Lower leg skin (tissue), 4 donors: ENCODE measurements around the gene TMEM272. TPM values are rescaled to one million over a fixed set of nuclear protein-coding genes. Genes with fewer than 3 reads are reported as not detected.

ENCODE experiments used
- DNase-seq, 2 donors: peaks; one replicate each; pipeline ENCODE4 v3.0.0-alpha.2; 2019; ENCODE audit warnings: low spot score in 2 of 2
- H3K4me3 ChIP-seq: fragments of 200-600 bp; sonication (generic); 2 replicates; pipeline ENCODE4 v1.5.1; 2017; ENCODE audit warnings: mild to moderate bottlenecking, low read depth; ENCODE audit not compliant: poor library complexity, severe bottlenecking
- POLR2A ChIP-seq, 2 donors: fragments of 450-650 bp; IDR thresholded peaks; one replicate each; pipeline ENCODE4 v1.6.1; 2016 to 2017; ENCODE audit warnings: antibody characterized with exemption in 2 of 2, mild to moderate bottlenecking in 1 of 2, moderate library complexity in 1 of 2
- WGBS, 2 donors: methylation state at CpG; one replicate each; pipeline ENCODE4 v1.1.5; 2018; 5-methylcytosine and 5-hydroxymethylcytosine counted together
- intact Hi-C: fragments of 100-400 bp; cut with DNase I; formaldehyde crosslinking; loops from one replicate; pipeline ENCODE4 v1.15.0; 2023; ENCODE audit warnings: low total_unique reads
- total RNA-seq, 4 donors: library from RNA; depleted of rRNA; stranded (reverse); fragments of >200 nt; gene quantifications; one replicate each; pipeline ENCODE4 v1.1.0, GENCODE V29; 2016
- TF ChIP-seq, protein P1 (sequence below), 3 donors: fragments of 450-650 bp; IDR thresholded peaks; one replicate each; pipeline ENCODE4 v1.5.1; 2016; ENCODE audit warnings: antibody characterized with exemption in 3 of 3, mild to moderate bottlenecking in 3 of 3, moderate library complexity in 2 of 3

TMEM272 gene
- total RNA-seq, 4 donors from 2014 or later, result 0.32 TPM; not detected in 3

GRCh38 chr13:51800486-51800885 lies 44.5 kb downstream of the TMEM272 start:
- intact Hi-C loops, result no loop called here
- 76 to 78% methylated on average over 5 of the region's 5 CpGs for WGBS, 2 donors
- DNase-seq, result no peak
- no peak overlapping the region for H3K4me3 ChIP-seq
- no peak for TF ChIP-seq POLR2A (IDR thresholded peaks at IDR 0.05)
- TF ChIP-seq, protein P1, sequence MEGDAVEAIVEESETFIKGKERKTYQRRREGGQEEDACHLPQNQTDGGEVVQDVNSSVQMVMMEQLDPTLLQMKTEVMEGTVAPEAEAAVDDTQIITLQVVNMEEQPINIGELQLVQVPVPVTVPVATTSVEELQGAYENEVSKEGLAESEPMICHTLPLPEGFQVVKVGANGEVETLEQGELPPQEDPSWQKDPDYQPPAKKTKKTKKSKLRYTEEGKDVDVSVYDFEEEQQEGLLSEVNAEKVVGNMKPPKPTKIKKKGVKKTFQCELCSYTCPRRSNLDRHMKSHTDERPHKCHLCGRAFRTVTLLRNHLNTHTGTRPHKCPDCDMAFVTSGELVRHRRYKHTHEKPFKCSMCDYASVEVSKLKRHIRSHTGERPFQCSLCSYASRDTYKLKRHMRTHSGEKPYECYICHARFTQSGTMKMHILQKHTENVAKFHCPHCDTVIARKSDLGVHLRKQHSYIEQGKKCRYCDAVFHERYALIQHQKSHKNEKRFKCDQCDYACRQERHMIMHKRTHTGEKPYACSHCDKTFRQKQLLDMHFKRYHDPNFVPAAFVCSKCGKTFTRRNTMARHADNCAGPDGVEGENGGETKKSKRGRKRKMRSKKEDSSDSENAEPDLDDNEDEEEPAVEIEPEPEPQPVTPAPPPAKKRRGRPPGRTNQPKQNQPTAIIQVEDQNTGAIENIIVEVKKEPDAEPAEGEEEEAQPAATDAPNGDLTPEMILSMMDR (IDR thresholded peaks at IDR 0.05), result no peak

GRCh38 chr13:51799261-51799660 lies 45.7 kb downstream of the TMEM272 start:
- intact Hi-C loops, result loop anchor here (5.0 to 10.0 kb wide), 2 partner anchors 357 to 514 kb away; no protein-coding TSS in a partner anchor
- TF ChIP-seq POLR2A (IDR thresholded peaks at IDR 0.05), result no peak
- TF ChIP-seq, protein P1 (IDR thresholded peaks at IDR 0.05), result no peak
- DNase-seq, result no peak
- no peak overlapping the region for H3K4me3 ChIP-seq
- 89 to 96% methylated on average over 12 of the region's 12 CpGs for WGBS, 2 donors

DNA sequence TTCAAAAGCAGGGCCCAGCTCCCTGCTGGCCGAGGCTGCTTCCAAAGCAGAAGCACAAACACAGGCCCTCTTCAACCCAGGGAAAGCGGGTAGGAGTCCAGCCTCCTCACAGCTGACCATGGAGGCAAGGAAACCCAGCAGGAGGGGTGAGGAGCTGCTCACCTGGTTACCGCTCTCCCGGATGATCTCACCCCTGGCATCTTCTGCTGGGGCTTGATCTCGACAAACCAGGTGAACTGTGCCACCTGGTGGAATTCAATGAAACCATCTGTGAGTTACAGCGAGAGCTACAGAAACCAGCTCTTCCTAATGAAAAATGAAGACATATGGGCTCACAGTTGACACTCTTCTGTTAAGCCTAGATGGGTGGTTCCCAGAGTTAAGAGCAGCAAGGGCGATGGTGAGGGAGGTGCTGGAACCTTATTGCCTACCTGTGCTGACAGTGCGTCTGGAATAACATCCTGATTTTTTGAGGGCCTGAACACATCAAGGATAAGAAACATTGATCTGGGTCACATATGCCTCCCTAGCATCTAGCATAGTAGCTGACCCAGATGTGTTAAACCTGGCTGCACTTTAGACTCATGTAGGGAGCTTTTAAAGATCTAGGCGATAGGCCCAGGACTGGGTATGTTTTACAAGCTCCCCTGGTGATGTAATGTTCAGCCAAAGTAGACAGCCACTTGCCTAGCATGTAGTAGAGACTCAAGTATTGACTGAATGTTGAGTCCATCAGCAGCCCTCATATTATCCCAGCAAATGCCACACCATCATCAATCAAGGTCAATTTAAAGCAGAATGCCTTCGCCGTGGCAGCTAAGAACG lies 47.1 kb downstream of the TMEM272 start:
- TF ChIP-seq, protein P1 (IDR thresholded peaks at IDR 0.05), result no peak
- no peak for TF ChIP-seq POLR2A (IDR thresholded peaks at IDR 0.05)
- no peak for DNase-seq
- intact Hi-C loops, result loop anchor here (5.0 to 10.0 kb wide), 2 partner anchors 356 to 513 kb away; no protein-coding TSS in a partner anchor
- H3K4me3 ChIP-seq, result no peak overlapping the region
- WGBS, 2 donors, result 62 to 67% methylated on average over 10 to 12 of the region's 12 CpGs

DNA sequence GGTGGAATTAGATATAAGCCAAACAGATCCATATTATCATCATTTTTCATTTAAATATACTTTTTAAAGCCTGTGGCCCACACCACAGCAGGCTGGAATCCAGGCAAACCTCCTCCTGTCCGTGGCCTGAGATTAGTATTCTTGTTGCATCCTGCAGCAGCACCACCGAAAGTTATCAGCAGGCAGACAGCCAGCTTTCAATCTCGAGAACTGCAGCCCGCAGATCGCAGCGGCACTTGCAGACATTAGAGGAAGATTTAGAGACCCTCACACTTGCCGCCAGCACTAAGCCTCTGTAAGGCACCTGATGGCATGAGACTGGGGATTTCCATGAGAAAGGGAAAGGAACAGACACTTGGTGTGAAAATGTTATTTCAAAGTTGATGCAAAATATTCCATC lies 48.4 kb downstream of the TMEM272 start:
- DNase-seq, result no peak
- no peak for TF ChIP-seq POLR2A (IDR thresholded peaks at IDR 0.05)
- TF ChIP-seq, protein P1 (IDR thresholded peaks at IDR 0.05), result no peak
- intact Hi-C loops, result loop anchor here (5.0 to 10.0 kb wide), 2 partner anchors 354 to 512 kb away; no protein-coding TSS in a partner anchor
- WGBS, 2 donors, result 91 to 93% methylated on average over 7 of the region's 7 CpGs
- no peak overlapping the region for H3K4me3 ChIP-seq

- TF ChIP-seq, protein P1 (IDR thresholded peaks at IDR 0.05), result no peak
- no peak for TF ChIP-seq POLR2A (IDR thresholded peaks at IDR 0.05)
- intact Hi-C loops, result loop anchor here (5.0 to 10.0 kb wide), 2 partner anchors 353 to 511 kb away; no protein-coding TSS in a partner anchor
- WGBS, 2 donors, result 77 to 80% methylated on average over 2 of the region's 2 CpGs
- DNase-seq, result no peak
- H3K4me3 ChIP-seq, result no peak overlapping the region
Measured at GRCh38 chr13:51795419-51795818, 49.6 kb downstream of the TMEM272 start.
